ENCODE results near the gene CCDC121.

Gene CCDC121

DNA sequence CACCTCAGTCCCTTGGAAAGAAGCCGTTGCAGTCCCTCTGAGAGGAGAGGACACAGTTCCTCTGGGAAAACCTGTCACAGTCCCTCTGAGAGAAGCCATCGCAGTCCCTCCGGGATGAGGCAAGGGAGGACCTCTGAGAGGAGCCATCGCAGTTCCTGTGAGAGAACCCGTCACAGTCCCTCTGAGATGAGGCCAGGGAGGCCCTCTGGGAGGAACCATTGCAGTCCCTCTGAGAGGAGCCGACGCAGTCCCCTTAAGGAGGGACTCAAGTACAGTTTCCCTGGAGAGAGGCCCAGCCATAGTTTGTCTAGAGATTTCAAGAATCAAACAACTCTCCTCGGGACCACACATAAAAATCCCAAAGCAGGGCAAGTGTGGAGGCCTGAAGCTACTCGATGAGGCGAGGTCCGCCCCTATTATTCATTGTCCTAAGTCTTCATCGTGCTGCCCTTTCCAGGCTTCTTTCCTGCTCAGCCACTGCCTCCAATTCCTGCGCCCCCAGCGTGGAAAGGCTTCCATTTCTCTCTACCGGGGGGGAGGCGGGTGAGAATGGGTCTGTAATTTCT, 46.6 kb downstream of the CCDC121 start:
- DNase-seq: peak; percentile 37 to 45

DNA sequence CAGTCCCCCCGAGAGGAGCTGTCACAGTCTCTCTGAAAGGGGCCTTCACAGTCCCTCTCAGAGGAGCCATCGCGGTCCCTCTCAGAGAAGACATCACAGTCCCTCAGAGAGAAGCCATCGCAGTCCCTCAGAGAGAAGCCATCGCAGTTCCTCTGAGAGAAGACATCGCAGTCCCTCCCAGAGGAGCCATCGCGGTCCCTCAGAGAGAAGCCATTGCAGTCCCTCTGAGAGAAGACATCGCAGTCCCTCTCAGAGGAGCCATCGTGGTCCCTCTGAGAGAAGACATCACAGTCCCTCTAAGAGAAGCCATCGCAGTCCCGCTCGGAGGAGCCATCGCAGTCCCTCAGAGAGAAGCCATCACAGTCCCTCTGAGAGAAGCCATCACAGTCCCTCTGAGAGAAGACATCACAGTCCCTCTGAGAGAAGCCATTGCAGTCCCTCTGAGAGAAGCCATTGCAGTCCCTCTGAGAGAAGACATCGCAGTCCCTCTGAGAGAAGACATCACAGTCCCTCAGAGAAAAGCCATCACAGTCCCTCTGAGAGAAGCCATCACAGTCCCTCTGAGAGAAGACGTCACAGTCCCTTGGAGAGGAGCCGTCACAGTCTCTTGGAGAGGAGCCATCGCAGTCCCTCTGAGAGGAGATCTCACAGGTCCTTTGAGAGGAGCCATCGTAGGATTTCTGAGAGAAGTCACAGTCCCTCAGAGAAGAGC, 47.2 kb downstream of the CCDC121 start:
- TF ChIP-seq POLR2A (IDR thresholded peaks at IDR 0.05; ENCODE audit: low read length) (no peak), GATA1 (IDR thresholded peaks at IDR 0.05; ENCODE audit: low read depth, low read length) (no peak)
- no peak for DNase-seq

More for the DNA sequence above, 46.6 kb downstream of the CCDC121 start:
- no peak for TF ChIP-seq POLR2A (IDR thresholded peaks at IDR 0.05; ENCODE audit: low read length)
- TF ChIP-seq GATA1 (IDR thresholded peaks at IDR 0.05; ENCODE audit: low read depth, low read length): no peak
